Lower leg skin (tissue), 4 donors: Measurements from ENCODE around the gene TMEM43. TPM values are rescaled to one million over a fixed set of nuclear protein-coding genes. Genes with fewer than 3 reads are reported as not detected.

Experiments
- DNase-seq, 2 donors: peaks; one replicate each; pipeline ENCODE4 v3.0.0-alpha.2; 2019; ENCODE audit warnings: low spot score in 2 of 2
- H3K4me3 ChIP-seq: fragments of 200-600 bp; sonication (generic); 2 replicates; pipeline ENCODE4 v1.5.1; 2017; ENCODE audit warnings: mild to moderate bottlenecking, low read depth; ENCODE audit not compliant: poor library complexity, severe bottlenecking
- POLR2A ChIP-seq, 2 donors: fragments of 450-650 bp; IDR thresholded peaks; one replicate each; pipeline ENCODE4 v1.6.1; 2016 to 2017; ENCODE audit warnings: antibody characterized with exemption in 2 of 2, mild to moderate bottlenecking in 1 of 2, moderate library complexity in 1 of 2
- WGBS, 2 donors: methylation state at CpG; one replicate each; pipeline ENCODE4 v1.1.5; 2018; 5-methylcytosine and 5-hydroxymethylcytosine counted together
- intact Hi-C: fragments of 100-400 bp; cut with DNase I; formaldehyde crosslinking; loops from one replicate; pipeline ENCODE4 v1.15.0; 2023; ENCODE audit warnings: low total_unique reads
- total RNA-seq, 4 donors: library from RNA; depleted of rRNA; stranded (reverse); fragments of >200 nt; gene quantifications; one replicate each; pipeline ENCODE4 v1.1.0, GENCODE V29; 2016
- TF ChIP-seq, protein P1 (sequence below), 3 donors: fragments of 450-650 bp; IDR thresholded peaks; one replicate each; pipeline ENCODE4 v1.5.1; 2016; ENCODE audit warnings: antibody characterized with exemption in 3 of 3, mild to moderate bottlenecking in 3 of 3, moderate library complexity in 2 of 3

The TMEM43 gene
- total RNA-seq, 4 donors from 2014 or later: 184 to 225 (median 202) TPM

DNA sequence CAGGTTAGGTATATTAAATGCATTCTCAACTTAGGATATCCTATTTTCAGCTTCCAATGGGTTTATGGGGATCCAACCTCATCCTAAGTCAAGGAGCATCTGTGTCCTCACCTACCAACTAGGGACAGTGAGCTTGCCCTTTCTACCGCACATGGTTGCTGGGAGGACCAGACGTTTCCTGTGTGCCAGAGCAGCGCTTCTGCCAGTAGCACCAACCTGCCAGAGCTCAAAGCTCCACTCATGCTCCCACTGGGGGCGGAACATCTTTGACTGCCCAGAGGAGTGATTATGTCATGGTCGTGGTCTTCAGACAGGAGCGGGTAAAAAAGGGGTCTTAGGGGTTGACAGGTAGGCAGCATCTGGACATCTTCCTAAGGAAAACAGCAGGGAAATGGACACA lies 28.8 kb downstream of the TMEM43 start:
- DNase-seq: no peak
- H3K4me3 ChIP-seq: no peak overlapping the region
- TF ChIP-seq POLR2A (IDR thresholded peaks at IDR 0.05): no peak
- TF ChIP-seq, protein P1, sequence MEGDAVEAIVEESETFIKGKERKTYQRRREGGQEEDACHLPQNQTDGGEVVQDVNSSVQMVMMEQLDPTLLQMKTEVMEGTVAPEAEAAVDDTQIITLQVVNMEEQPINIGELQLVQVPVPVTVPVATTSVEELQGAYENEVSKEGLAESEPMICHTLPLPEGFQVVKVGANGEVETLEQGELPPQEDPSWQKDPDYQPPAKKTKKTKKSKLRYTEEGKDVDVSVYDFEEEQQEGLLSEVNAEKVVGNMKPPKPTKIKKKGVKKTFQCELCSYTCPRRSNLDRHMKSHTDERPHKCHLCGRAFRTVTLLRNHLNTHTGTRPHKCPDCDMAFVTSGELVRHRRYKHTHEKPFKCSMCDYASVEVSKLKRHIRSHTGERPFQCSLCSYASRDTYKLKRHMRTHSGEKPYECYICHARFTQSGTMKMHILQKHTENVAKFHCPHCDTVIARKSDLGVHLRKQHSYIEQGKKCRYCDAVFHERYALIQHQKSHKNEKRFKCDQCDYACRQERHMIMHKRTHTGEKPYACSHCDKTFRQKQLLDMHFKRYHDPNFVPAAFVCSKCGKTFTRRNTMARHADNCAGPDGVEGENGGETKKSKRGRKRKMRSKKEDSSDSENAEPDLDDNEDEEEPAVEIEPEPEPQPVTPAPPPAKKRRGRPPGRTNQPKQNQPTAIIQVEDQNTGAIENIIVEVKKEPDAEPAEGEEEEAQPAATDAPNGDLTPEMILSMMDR (IDR thresholded peaks at IDR 0.05): no peak
- intact Hi-C loops: no loop called here
- WGBS, 2 donors: 87 to 97% methylated on average over 5 to 6 of the region's 6 CpGs

DNA sequence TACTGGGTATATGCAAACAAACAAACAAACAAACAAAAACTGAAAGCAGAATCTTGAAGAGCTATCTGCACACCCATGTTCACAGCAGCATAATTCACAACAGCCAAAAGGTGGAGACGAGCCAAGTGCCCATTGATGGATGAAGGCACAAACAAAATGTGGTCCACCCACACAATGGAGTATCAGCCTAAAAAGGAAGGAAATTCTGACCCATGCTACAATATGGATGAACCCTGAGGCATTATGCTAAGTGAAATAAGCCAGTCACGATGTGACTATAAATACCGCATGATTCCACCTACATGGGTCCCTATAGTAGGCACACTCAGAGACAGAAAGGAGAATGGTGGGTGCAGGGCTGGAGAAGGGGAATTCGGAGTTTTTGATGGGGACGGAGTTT lies 29.4 kb downstream of the TMEM43 start:
- no peak for TF ChIP-seq POLR2A (IDR thresholded peaks at IDR 0.05)
- TF ChIP-seq, protein P1 (IDR thresholded peaks at IDR 0.05): no peak
- DNase-seq: peak in 1 of 2 donors; percentile 40
- intact Hi-C loops: no loop called here
- H3K4me3 ChIP-seq: no peak overlapping the region
- WGBS, 2 donors: 85 to 88% methylated on average over 5 of the region's 5 CpGs

DNA sequence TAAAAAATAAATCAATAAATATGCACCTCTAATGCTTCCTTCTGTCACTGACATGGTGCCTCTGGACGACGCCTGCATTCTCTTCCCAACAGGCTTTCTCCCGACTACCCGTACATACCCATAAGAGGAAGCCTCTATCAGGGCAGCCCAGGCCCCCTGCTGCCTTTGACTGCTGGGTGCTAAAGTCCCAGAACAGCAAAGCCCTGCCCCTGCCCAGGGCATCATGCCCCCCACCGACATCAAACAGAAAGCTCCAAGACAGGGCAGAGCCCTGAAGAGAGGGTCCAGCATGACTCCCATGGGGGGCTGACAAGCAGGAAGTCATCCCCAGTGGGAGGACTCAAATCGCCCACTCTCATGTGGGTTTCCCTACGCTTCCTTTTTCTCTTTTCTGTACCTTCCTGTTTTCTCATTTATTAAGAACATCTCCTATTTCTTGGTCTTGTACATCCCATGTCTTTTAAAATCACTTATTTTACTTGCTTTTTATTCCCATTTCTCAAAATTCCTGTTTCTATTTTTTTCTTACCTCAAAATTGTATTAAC lies 30.1 kb downstream of the TMEM43 start:
- no peak overlapping the region for H3K4me3 ChIP-seq
- DNase-seq: no peak
- TF ChIP-seq, protein P1 (IDR thresholded peaks at IDR 0.05): no peak
- no peak for TF ChIP-seq POLR2A (IDR thresholded peaks at IDR 0.05)
- intact Hi-C loops: no loop called here
- WGBS, 2 donors: 93 to 99% methylated on average over 6 to 7 of the region's 7 CpGs

DNA sequence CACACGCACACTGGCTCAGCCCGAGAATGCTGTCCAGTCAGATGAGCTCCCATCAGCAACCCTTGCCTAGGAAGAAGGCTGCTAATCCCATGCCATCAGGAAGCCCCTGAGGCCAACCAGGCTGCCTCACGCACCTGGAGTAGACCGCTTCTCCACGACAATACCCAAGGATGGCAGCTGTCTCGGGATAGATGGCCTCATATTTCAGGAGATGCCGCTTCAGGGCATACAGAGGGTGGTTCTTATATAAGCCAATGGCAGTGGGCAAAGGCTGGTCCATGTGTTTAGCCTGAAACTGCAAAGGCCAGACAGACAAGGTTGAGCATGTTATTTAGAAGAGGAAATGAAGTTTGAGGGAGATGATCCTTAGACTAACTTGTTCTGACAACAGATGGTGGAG lies 31.3 kb downstream of the TMEM43 start:
- DNase-seq: no peak
- intact Hi-C loops: no loop called here
- 68 to 73% methylated on average over 7 of the region's 7 CpGs for WGBS, 2 donors
- TF ChIP-seq POLR2A (IDR thresholded peaks at IDR 0.05): no peak
- TF ChIP-seq, protein P1 (IDR thresholded peaks at IDR 0.05): no peak
- no peak overlapping the region for H3K4me3 ChIP-seq

DNA sequence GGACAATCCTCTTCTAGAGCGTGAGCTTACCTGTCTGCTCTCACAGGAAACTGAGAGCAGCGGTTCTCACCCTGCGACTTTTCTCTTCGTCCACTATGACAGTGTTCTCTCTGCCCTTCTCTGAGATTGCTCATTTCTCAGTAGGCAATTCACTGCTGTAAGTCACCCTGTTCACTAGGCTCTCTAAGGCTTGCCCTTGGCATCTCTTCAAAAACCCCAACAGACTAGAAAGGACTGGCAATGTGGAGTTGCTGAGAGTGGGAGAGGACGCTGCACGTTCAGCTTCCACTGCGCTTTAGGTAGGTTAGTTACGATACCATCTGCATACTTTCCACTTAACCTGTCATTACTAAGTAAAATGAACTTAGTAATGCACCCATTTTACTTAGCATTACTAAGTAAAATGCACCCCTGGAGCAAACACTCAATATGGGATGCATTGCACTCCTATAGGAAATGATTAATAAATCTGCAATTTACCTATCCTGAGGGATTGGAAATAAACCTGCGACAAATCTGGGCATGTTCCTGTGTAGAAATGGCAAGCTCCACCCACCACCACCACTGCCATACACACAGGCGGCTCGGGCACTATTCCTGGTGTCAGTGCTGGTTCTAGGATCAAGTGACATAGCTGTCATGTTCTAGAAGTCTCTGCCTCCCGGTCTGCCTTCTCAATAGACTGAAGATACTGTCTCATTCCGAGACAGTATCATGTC lies 32.1 kb downstream of the TMEM43 start:
- TF ChIP-seq POLR2A (IDR thresholded peaks at IDR 0.05): no peak
- TF ChIP-seq, protein P1 (IDR thresholded peaks at IDR 0.05): no peak
- intact Hi-C loops: no loop called here
- no peak for DNase-seq
- WGBS, 2 donors: 63 to 64% methylated on average over 13 of the region's 13 CpGs
- no peak overlapping the region for H3K4me3 ChIP-seq
